Cardiac fibroblast (primary cell): ENCODE measurements around the gene RIN1.

Experiments used
- DNase-seq, 2 donors: peaks; one replicate each; pipeline versions ENCODE4 v3.0.0 to v3.0.0-alpha.2; 2010; ENCODE audit warnings: low read depth in 2 of 2
- H3K4me3 ChIP-seq, 2 donors: replicated peaks in 1 of 2; 1 replicate in 1 of 2; 2 replicates in 1 of 2; pipeline ENCODE4 v1.5.1; 2011; ENCODE audit warnings: low read depth in 2 of 2, low read length in 2 of 2, mild to moderate bottlenecking in 2 of 2, moderate library complexity in 1 of 2
- TF ChIP-seq, protein P1 (sequence below): IDR thresholded peaks from one replicate; pipeline ENCODE4 v1.5.1; 2011; ENCODE audit warnings: low read depth, mild to moderate bottlenecking, low read length, inconsistent platforms

The RIN1 gene

DNA sequence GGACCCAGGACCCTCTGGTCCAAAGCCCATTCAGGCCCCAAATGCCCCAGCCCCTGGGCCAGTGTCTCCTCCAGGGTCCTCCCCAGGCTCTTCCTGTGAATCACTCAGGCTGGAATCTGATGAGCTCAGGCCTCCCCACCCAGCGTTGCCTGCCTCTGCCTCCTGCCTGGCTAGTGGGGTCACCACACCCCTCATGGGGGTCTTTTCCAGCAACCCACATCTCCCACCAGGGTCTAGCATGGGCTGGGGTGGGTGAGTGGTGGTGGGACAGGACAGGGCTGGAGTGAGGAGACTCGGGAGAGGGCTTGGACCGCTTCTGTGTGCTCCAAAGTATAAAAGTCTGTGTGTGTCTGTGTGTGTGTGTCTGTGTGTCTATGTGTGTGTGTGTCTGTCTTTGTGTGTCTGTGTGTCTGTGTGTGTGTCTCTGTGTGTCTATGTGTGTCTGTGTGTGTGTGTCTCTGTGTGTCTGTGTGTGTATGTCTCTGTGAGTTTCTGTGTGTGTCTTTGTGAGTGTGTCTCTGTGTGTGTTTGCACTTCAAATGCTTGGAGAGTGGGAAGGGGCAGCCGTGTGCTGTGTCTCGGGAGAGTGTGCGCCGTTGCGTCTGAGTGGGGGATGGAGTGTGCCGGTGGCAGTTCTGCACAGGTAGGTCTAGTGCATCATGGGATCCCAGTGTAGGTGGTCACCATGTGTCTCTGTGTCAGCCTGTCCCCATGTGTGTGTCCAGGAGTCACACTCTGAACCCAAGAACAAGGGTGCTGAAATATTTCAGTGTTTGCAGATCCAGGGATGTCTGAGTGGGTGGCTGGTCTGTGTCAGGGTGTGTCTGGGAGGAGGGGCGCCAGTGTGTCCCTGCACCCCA lies 8.8 kb downstream of the RIN1 start:
- DNase-seq, result peak; percentile 59 to 81
- H3K4me3 ChIP-seq, result no peak overlapping the region
- TF ChIP-seq, protein P1, sequence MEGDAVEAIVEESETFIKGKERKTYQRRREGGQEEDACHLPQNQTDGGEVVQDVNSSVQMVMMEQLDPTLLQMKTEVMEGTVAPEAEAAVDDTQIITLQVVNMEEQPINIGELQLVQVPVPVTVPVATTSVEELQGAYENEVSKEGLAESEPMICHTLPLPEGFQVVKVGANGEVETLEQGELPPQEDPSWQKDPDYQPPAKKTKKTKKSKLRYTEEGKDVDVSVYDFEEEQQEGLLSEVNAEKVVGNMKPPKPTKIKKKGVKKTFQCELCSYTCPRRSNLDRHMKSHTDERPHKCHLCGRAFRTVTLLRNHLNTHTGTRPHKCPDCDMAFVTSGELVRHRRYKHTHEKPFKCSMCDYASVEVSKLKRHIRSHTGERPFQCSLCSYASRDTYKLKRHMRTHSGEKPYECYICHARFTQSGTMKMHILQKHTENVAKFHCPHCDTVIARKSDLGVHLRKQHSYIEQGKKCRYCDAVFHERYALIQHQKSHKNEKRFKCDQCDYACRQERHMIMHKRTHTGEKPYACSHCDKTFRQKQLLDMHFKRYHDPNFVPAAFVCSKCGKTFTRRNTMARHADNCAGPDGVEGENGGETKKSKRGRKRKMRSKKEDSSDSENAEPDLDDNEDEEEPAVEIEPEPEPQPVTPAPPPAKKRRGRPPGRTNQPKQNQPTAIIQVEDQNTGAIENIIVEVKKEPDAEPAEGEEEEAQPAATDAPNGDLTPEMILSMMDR, result peak; percentile 19

DNA sequence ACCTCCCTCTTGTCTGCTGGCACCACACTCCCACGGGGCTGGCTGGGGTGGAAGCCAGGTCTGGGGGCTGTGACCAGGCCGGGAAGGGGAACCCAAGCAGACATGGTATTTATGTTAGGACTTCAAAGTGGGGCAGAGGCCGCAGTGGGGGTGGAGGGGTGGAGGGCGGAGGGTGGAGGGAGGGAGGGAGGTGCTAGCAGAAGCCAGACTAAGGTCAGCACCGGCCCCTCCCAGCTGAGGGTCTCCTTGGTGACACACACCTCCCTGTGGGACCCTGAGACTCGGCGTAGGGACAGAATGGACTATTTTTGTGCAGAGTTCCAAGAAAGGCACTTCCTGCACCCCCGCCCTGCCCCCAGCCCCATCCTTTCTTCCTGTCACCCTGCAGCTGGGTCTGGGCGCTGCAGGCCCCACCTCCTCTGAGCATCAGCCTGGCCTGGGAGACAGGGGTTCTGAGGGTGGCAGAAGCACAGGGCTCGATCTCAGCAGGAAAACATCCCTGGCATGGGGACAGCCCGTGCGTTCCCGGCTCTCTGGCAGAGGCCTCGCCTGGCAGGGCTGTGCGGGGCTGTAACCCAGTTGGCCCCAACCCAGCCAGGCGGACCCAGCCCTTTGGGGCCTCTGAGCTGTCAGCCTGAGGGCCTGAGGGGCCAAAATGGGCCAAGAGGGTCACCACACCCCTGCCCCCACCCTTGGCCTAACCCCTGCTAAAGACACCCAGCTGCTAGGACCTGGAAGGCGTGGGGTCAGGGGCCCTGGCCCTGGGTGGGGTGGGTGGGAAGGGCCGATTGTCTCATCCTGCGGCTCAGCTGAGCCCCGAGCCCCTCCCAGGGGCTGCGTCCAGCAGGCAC lies 9.7 kb downstream of the RIN1 start:
- peak; percentile 65 to 72 for DNase-seq
- TF ChIP-seq, protein P1, result no peak
- no peak overlapping the region for H3K4me3 ChIP-seq

DNA sequence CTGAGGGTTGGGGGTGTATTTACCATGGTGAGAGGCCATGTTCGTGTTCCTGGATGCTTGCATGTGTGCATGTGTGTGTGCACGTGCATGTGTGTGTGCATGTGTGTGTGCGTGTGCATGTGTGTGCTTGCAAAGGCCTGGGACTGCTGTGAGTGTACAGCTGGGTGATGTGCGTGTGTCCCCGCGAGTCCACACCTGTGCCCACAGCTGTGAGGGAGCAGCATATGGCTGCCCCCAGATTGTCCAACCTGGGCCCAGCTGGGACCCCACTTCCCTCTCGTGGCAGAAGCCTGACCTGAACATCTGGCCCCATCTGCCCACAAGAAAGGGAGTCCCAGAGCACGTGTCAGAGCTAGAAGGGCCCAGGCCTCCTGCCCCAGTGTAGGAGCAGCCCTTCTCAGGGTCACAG lies 11.0 kb downstream of the RIN1 start:
- DNase-seq, result no peak
- TF ChIP-seq, protein P1, result no peak
- no peak overlapping the region for H3K4me3 ChIP-seq

DNA sequence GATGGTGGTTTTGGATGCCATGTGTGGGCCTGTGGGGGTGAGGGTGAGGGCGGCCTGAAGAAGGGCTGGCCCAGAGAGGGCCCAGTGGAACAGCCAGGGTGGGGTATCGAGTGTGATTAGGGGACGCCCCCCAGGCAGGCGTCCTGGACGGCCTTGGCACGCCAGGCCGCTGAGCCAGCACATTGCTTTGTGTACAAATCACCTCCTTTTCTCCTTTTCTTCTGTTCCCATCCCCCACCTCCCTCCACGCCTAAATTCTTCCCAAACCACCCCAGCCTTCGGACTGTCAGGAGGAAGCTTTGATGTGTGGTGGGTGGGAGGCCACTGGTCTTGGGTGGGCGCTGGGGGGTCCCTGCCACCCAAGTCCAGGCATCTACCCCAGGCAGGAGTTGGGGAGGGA lies 11.6 kb downstream of the RIN1 start:
- peak; percentile 55 to 59 for DNase-seq
- TF ChIP-seq, protein P1, result no peak
- H3K4me3 ChIP-seq, result no peak overlapping the region

DNA sequence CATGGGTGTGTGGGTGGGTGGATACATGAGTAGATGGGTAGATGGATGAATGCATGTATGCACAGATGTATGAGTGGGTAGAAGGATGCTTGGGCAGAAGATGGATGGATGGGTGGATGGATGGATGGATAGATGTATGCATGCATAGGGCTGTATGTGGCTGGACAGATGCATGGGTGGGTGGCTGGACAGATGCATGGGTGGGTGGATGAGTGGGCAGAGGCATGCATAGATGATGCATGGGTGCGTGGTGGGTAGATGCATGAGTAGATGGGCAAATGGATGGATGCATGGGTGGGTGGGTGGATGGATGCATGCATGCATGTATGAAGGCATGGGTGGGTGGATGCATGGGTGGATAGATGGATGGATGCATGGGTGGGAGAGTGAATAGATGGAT lies 12.6 kb downstream of the RIN1 start:
- TF ChIP-seq, protein P1, result no peak
- no peak overlapping the region for H3K4me3 ChIP-seq
- no peak for DNase-seq

DNA sequence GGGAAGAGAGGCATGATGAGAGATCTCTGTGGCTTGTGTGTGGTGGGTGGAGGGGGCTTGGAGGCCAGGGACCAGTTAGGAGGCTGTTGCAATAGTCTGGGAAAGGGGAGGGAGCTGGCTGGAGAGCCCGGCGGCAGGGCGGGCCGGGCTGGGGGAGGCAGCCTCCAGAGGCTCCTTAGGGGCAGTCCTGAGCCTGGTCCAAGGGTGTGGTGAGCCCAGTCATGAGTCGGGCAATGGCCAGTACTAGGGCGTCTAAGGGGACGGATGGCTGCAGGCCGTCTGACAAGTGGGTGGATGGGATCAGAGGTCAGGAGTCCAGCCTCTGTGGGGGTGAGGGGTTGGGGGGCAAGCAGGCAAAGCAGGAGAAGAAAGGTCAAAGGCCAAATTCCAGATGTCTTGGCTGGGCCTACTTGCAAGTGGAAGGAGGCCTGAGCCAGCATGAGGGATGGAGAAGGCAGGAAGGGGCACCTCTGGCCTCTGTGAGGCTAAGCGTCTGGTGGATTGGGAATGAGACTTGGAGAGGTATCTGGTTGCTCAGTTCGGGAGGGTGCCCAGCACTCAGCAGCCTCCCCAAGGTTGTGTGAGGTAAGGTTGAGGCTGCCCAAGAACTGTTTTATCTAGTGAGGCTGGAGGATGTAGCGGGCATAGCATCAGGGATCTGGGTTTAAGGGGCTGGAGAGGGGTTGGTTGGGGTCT lies 13.4 kb downstream of the RIN1 start:
- DNase-seq, result peak; percentile 66 to 92

More for the DNA sequence above, 13.4 kb downstream of the RIN1 start:
- TF ChIP-seq, protein P1, result no peak
- H3K4me3 ChIP-seq, result no peak overlapping the region
